Caco-2 (cell line): ENCODE results near the gene ATP6V0D1. TPM values are rescaled to one million over a fixed set of nuclear protein-coding genes. Genes with fewer than 3 reads are reported as not detected.

ENCODE experiments used
- BruUV-seq: library from RNA; stranded (reverse); fragments of 400-500 nt; replicated peaks from 2 replicates; lab custom pipeline; 2021; lab: Mats Ljungman, UMichigan
- CTCF ChIA-PET: fragments of 300-600 bp; sonication (Branson Sonifier 250); formaldehyde crosslinking; loops from one replicate; lab custom pipeline; 2022; ENCODE audit warnings: antibody characterized with exemption; lab: Charles Lee
- POLR2A ChIA-PET: fragments of 300-600 bp; sonication (Branson Sonifier 250); formaldehyde crosslinking; loops from one replicate; lab custom pipeline; 2022; ENCODE audit warnings: antibody characterized with exemption; lab: Charles Lee
- DNase-seq, 2 experiments: peaks; one replicate each; pipeline versions ENCODE4 v3.0.0 to v3.0.0-alpha.2; 2020 to 2022
- H3K27me3 ChIP-seq: replicated peaks from 2 replicates; pipeline ENCODE4 v1.6.0; 2011; ENCODE audit warnings: low read length; ENCODE audit not compliant: control insufficient read depth, insufficient read depth
- H3K36me3 ChIP-seq: 2 replicates; pipeline ENCODE4 v1.5.1; 2011; ENCODE audit warnings: low read length; ENCODE audit not compliant: control insufficient read depth, insufficient read depth
- H3K4me1 ChIP-seq: fragments of 250-450 bp; sonication (Bioruptor Pico); 2 replicates; pipeline ENCODE4 v1.5.1; 2020; ENCODE audit warnings: mild to moderate bottlenecking
- H3K4me3 ChIP-seq: 2 replicates; pipeline ENCODE4 v1.5.1; 2011; ENCODE audit warnings: low read depth, mild to moderate bottlenecking, control low read depth, low read length
- H3K9me3 ChIP-seq: fragments of 250-450 bp; sonication (Bioruptor Pico); 2 replicates; pipeline ENCODE4 v1.5.1; 2020; ENCODE audit warnings: mild to moderate bottlenecking, moderate library complexity
- H3K27ac Mint-ChIP-seq: one replicate; pipeline ENCODE4 v1.8.0; 2022; ENCODE audit warnings: mixed read lengths; ENCODE audit not compliant: unreplicated experiment
- H3K27me3 Mint-ChIP-seq: one replicate; pipeline ENCODE4 v1.8.0; 2022; ENCODE audit warnings: mixed read lengths; ENCODE audit not compliant: insufficient read depth, unreplicated experiment
- H3K36me3 Mint-ChIP-seq: one replicate; pipeline ENCODE4 v1.8.0; 2022; ENCODE audit warnings: mild to moderate bottlenecking, mixed read lengths; ENCODE audit not compliant: insufficient read depth, unreplicated experiment
- H3K4me1 Mint-ChIP-seq: one replicate; pipeline ENCODE4 v1.8.0; 2022; ENCODE audit warnings: low read depth, mixed read lengths; ENCODE audit not compliant: unreplicated experiment
- H3K4me3 Mint-ChIP-seq: one replicate; pipeline ENCODE4 v1.8.0; 2022; ENCODE audit warnings: mild to moderate bottlenecking, moderate library complexity, mixed read lengths; ENCODE audit not compliant: unreplicated experiment
- H3K9me3 Mint-ChIP-seq: one replicate; pipeline ENCODE4 v1.8.0; 2022; ENCODE audit warnings: mixed read lengths; ENCODE audit not compliant: unreplicated experiment
- intact Hi-C: fragments of 100-400 bp; cut with micrococcal nuclease; formaldehyde crosslinking; loops from one replicate; pipeline ENCODE4 v1.10.0; 2022; ENCODE audit not compliant: unreplicated experiment
- total RNA-seq: library from RNA; stranded (reverse); gene quantifications from 2 replicates; pipeline ENCODE4 v1.2.3, GENCODE V29; 2022
- TF ChIP-seq, protein P1 (sequence below), 2 experiments: fragments of 200-600 bp in 1 of 2; IDR thresholded peaks; 1 replicate in 1 of 2; 2 replicates in 1 of 2; pipeline versions ENCODE4 v1.5.1 to v1.8.0; 2011 to 2022; ENCODE audit warnings: antibody characterized with exemption in 1 of 2, control low read depth in 1 of 2, inconsistent platforms in 1 of 2, low read depth in 1 of 2, low read length in 1 of 2, mild to moderate bottlenecking in 1 of 2, moderate library complexity in 1 of 2; ENCODE audit not compliant: insufficient read depth in 1 of 2, severe bottlenecking in 1 of 2, unreplicated experiment in 1 of 2

Gene ATP6V0D1
- total RNA-seq, 1 experiment from 2014 or later: 110 TPM

DNA sequence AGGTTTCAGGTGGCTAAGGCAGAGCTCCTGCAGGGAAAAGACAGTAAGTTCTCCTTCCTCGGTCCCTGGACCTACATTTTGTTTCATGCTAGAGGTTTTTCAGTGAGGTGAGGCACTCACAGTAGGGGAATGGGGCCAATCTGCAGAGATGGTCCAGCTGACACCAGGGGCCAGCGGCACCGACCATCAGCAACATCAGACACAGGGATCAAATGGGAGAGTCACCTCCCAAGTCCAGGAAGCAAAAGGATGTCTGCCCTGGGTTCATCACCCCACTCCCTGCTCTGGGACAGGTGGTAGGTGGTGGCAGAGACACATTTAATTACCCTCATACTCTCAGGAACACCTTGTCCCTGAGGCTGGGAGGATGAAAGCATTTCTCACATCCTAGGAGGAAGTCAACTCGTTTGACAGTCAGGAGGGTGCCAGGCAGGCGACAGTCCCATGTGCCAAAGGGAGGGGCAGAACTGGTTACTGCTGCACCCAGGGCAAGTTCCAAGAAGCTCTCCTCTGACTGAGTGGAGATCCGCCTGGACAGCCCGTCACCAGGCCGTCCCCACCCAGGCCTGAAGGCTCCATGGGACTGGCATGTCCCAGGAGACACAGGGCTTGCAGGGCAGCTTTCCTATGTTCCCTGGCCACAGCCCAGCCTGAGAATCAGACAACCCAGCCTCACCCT is 19.2 kb downstream of the ATP6V0D1 start:
- Mint-ChIP-seq H3K4me1 (no peaks in the 10 kb centered on the region), H3K36me3 (peaks cover 12% of the 10 kb centered on the region), H3K9me3 (no peaks in the 10 kb centered on the region), H3K27ac (no peak overlapping the region), H3K4me3 (no peak overlapping the region), H3K27me3 (no peaks in the 10 kb centered on the region)
- Histone ChIP-seq H3K4me1 (no peaks in the 10 kb centered on the region), H3K36me3 (no peaks in the 10 kb centered on the region), H3K4me3 (no peak overlapping the region), H3K27me3 (no peaks in the 10 kb centered on the region), H3K9me3 (no peaks in the 10 kb centered on the region)
- no TSS peak for BruUV-seq
- no peak for DNase-seq
- CTCF ChIA-PET: no interaction called here
- TF ChIP-seq, protein P1, sequence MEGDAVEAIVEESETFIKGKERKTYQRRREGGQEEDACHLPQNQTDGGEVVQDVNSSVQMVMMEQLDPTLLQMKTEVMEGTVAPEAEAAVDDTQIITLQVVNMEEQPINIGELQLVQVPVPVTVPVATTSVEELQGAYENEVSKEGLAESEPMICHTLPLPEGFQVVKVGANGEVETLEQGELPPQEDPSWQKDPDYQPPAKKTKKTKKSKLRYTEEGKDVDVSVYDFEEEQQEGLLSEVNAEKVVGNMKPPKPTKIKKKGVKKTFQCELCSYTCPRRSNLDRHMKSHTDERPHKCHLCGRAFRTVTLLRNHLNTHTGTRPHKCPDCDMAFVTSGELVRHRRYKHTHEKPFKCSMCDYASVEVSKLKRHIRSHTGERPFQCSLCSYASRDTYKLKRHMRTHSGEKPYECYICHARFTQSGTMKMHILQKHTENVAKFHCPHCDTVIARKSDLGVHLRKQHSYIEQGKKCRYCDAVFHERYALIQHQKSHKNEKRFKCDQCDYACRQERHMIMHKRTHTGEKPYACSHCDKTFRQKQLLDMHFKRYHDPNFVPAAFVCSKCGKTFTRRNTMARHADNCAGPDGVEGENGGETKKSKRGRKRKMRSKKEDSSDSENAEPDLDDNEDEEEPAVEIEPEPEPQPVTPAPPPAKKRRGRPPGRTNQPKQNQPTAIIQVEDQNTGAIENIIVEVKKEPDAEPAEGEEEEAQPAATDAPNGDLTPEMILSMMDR (IDR thresholded peaks at IDR 0.05; ENCODE audit: insufficient read depth in 1 of 2, low read depth in 1 of 2, low read length in 1 of 2, severe bottlenecking in 1 of 2, unreplicated experiment in 1 of 2): no peak
- POLR2A ChIA-PET: no interaction called here
- intact Hi-C loops: no loop called here

DNA sequence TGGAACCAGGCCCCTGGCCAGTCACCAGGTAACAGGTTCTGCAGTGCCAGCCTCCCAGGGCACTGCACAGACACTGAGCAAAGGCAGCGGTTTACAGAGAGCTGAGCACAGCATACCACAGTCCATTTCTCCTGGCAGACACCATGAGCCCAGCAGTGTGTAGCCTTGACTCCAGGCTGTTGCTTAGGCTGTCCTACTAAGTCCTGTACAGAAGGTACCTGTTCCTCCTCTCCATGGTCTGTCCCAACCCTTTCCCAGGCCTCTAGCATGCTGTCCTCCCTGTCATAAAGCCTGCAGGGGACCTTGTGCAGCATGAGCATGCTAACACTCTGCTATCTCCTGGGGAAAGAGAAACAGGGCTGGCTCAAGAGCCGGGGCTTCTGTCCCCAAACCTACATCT is 20.0 kb downstream of the ATP6V0D1 start:
- H3K9me3 Mint-ChIP-seq: no peaks in the 10 kb centered on the region
- Histone ChIP-seq H3K9me3 (no peaks in the 10 kb centered on the region), H3K27me3 (no peaks in the 10 kb centered on the region), H3K4me3 (no peak overlapping the region), H3K36me3 (no peaks in the 10 kb centered on the region), H3K4me1 (no peaks in the 10 kb centered on the region)
- no peak overlapping the region for H3K4me3 Mint-ChIP-seq
- H3K4me1 Mint-ChIP-seq: no peaks in the 10 kb centered on the region
- H3K36me3 Mint-ChIP-seq: peaks cover 12% of the 10 kb centered on the region
- intact Hi-C loops: no loop called here
- no peak for DNase-seq
- no peak overlapping the region for H3K27ac Mint-ChIP-seq
- no TSS peak for BruUV-seq
- CTCF ChIA-PET: no interaction called here
- POLR2A ChIA-PET: no interaction called here
- TF ChIP-seq, protein P1 (IDR thresholded peaks at IDR 0.05; ENCODE audit: insufficient read depth in 1 of 2, low read depth in 1 of 2, low read length in 1 of 2, severe bottlenecking in 1 of 2, unreplicated experiment in 1 of 2): no peak
- H3K27me3 Mint-ChIP-seq: no peaks in the 10 kb centered on the region

DNA sequence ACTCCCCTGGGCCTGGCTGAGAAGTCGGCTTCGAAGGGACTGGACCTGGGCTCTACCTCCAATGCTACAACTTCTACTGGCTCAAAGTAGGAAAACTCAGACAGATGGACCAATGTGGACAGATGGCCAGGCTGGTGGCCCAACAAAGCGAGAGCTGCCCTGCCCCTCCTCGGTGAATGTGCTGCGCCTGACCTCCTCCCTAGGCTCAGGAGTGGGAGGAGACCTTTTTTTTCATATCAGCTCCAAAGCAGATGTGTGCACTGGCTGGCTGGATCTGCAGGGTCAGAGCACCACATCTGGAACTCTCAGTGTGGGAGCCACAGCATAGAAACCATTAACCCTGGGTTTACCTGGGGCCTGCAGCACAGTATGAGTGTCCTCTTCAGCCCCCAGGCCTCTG is 20.8 kb downstream of the ATP6V0D1 start:
- TF ChIP-seq, protein P1 (IDR thresholded peaks at IDR 0.05; ENCODE audit: insufficient read depth in 1 of 2, low read depth in 1 of 2, low read length in 1 of 2, severe bottlenecking in 1 of 2, unreplicated experiment in 1 of 2): no peak
- Mint-ChIP-seq H3K4me1 (no peaks in the 10 kb centered on the region), H3K4me3 (no peak overlapping the region), H3K36me3 (peaks cover 8% of the 10 kb centered on the region), H3K9me3 (no peaks in the 10 kb centered on the region), H3K27ac (no peak overlapping the region), H3K27me3 (no peaks in the 10 kb centered on the region)
- intact Hi-C loops: no loop called here
- DNase-seq: no peak
- CTCF ChIA-PET: no interaction called here
- Histone ChIP-seq H3K9me3 (no peaks in the 10 kb centered on the region), H3K36me3 (no peaks in the 10 kb centered on the region), H3K27me3 (no peaks in the 10 kb centered on the region), H3K4me3 (no peak overlapping the region), H3K4me1 (no peaks in the 10 kb centered on the region)
- no TSS peak for BruUV-seq
- POLR2A ChIA-PET: no interaction called here
